Keratinocyte (primary cell): ENCODE data around the gene PARM1. TPM values are rescaled to one million over a fixed set of nuclear protein-coding genes. Genes with fewer than 3 reads are reported as not detected.

ENCODE experiments used
- DNase-seq: peaks from one replicate; pipeline ENCODE4 v3.0.0-alpha.2; 2011; ENCODE audit warnings: low read depth, missing footprints, low spot score
- FAIRE-seq: peaks from 2 replicates; lab custom pipeline; 2011; peaks lifted over from hg19 to GRCh38; lab: Jason Lieb, UNC
- H2AFZ ChIP-seq: 2 replicates; pipeline ENCODE4 v1.6.0; 2012; ENCODE audit warnings: low read length, control low read depth, inconsistent platforms; ENCODE audit not compliant: control insufficient read depth
- H3K27ac ChIP-seq: 2 replicates; pipeline ENCODE4 v1.5.1; 2011; ENCODE audit warnings: low read length; ENCODE audit not compliant: control insufficient read depth, insufficient read depth
- H3K27me3 ChIP-seq: 3 replicates; pipeline ENCODE4 v1.6.0; 2011; ENCODE audit warnings: low read length; ENCODE audit not compliant: control insufficient read depth, insufficient read depth; ENCODE audit errors: extremely low read depth
- H3K36me3 ChIP-seq, 2 experiments: 2 replicates in 1 of 2; 3 replicates in 1 of 2; pipeline ENCODE4 v1.5.1; 2011; ENCODE audit warnings: low read length in 2 of 2, mild to moderate bottlenecking in 1 of 2; ENCODE audit not compliant: control insufficient read depth in 2 of 2, insufficient read depth in 2 of 2; ENCODE audit errors: extremely low read depth in 1 of 2
- H3K4me1 ChIP-seq: 3 replicates; pipeline ENCODE4 v1.5.1; 2011; ENCODE audit warnings: low read length; ENCODE audit not compliant: control insufficient read depth, insufficient read depth; ENCODE audit errors: extremely low read depth
- H3K4me2 ChIP-seq: 3 replicates; pipeline ENCODE4 v1.6.0; 2011; ENCODE audit warnings: low read depth, low read length; ENCODE audit not compliant: control insufficient read depth, insufficient read depth; ENCODE audit errors: extremely low read depth
- H3K4me3 ChIP-seq, 3 experiments: fragments of 200-600 bp in 1 of 3; sonication (generic) in 1 of 3; 2 replicates in 2 of 3; 3 replicates in 1 of 3; pipeline ENCODE4 v1.5.1; 2011 to 2016; ENCODE audit warnings: low read length in 3 of 3, mild to moderate bottlenecking in 3 of 3, control low read depth in 2 of 3, inconsistent platforms in 1 of 3, low read depth in 1 of 3, mixed read lengths in 1 of 3, mixed run types in 1 of 3, moderate library complexity in 1 of 3; ENCODE audit not compliant: control insufficient read depth in 2 of 3, insufficient read depth in 2 of 3; ENCODE audit errors: extremely low read depth in 1 of 3
- H3K79me2 ChIP-seq: 2 replicates; pipeline ENCODE4 v1.6.0; 2012; ENCODE audit warnings: low read length; ENCODE audit not compliant: control insufficient read depth, insufficient read depth
- H3K9ac ChIP-seq: 3 replicates; pipeline ENCODE4 v1.6.0; 2011; ENCODE audit warnings: low read length; ENCODE audit not compliant: control insufficient read depth, insufficient read depth; ENCODE audit errors: extremely low read depth
- H3K9me1 ChIP-seq: 3 replicates; pipeline ENCODE4 v1.6.0; 2011; ENCODE audit warnings: low read length; ENCODE audit not compliant: control insufficient read depth, insufficient read depth; ENCODE audit errors: extremely low read depth
- H3K9me3 ChIP-seq: 2 replicates; pipeline ENCODE4 v1.5.1; 2012; ENCODE audit warnings: low read depth, low read length; ENCODE audit not compliant: control insufficient read depth
- H4K20me1 ChIP-seq: 3 replicates; pipeline ENCODE4 v1.6.0; 2011; ENCODE audit warnings: low read length; ENCODE audit not compliant: control insufficient read depth, insufficient read depth; ENCODE audit errors: extremely low read depth
- EZH2 ChIP-seq: IDR thresholded peaks from one replicate; pipeline ENCODE4 v1.6.1; 2012; ENCODE audit warnings: inconsistent platforms, mild to moderate bottlenecking, low read length, moderate library complexity
- dilution Hi-C: fragments of 300-500 bp; cut with MboI; formaldehyde crosslinking; loops from one replicate; pipeline ENCODE4 v1.7.0; 2020; ENCODE audit warnings: low sequenced_read_pairs; ENCODE audit not compliant: extremely low pct_ligation_motif_present
- polyA plus RNA-seq, 5 experiments: library from polyadenylated mRNA; depleted of rRNA in 3 of 5; stranded (reverse) in 3 of 5; stranded (forward) in 1 of 5; unstranded in 1 of 5; fragments of >200 nt; gene quantifications; 1 replicate in 1 of 5; 2 replicates in 3 of 5; 3 replicates in 1 of 5; pipeline versions ENCODE4 v1.2.1 to v1.2.3, GENCODE V29; 2011 to 2012; ENCODE audit warnings: missing spikeins in 2 of 5, low read depth in 1 of 5, low replicate concordance in 1 of 5
- TF ChIP-seq, protein P1 (sequence below), 3 experiments: IDR thresholded peaks in 1 of 3; conservative IDR thresholded peaks in 1 of 3; optimal IDR thresholded peaks in 1 of 3; 2 replicates in 2 of 3; 3 replicates in 1 of 3; pipeline versions ENCODE3 to v1.5.1; 2011; ENCODE audit warnings: low read length in 3 of 3, mild to moderate bottlenecking in 3 of 3, moderate library complexity in 2 of 3, control low read depth in 1 of 3, inconsistent platforms in 1 of 3; ENCODE audit not compliant: insufficient read depth in 2 of 3; ENCODE audit errors: extremely low read depth in 1 of 3

PARM1 gene
- polyA plus RNA-seq, 1 donor (not counting 4 experiments of a cell fraction or from before 2014, with no cell fraction given), result 0.05 TPM

DNA sequence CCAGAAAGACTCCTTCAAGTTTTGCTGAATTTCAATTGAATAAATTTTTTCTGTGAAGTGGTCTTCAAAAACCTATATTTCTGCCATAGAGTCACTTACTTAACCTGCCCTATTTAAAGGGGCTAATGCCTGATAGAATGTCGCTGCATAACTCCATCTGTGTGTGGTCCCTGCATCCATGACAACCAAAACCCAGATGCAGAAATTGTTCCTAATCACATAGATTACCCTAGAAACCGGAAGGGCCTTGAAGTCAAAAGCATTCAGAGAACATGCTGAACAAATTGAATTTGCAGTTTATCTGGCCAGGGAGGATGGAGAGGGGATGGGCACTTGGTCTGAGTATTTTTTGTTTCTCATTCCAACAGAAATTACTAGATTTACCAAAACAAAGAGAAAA lies 1.5 kb upstream of the PARM1 start:
- Histone ChIP-seq H3K27ac (no peak overlapping the region), H3K4me1 (peaks cover 16% of the 10 kb centered on the region), H3K9ac (no peak overlapping the region), H3K9me3 (no peaks in the 10 kb centered on the region), H3K4me3 (no peak overlapping the region), H3K4me2 (no peak overlapping the region), H3K9me1 (no peaks in the 10 kb centered on the region), H2AFZ (no peak overlapping the region), H3K27me3 (peaks cover 41% of the 10 kb centered on the region), H4K20me1 (no peaks in the 10 kb centered on the region), H3K36me3 (no peaks in the 10 kb centered on the region), H3K79me2 (no peaks in the 10 kb centered on the region)
- dilution Hi-C loops, result no loop called here
- FAIRE-seq, result no peak
- TF ChIP-seq, protein P1, sequence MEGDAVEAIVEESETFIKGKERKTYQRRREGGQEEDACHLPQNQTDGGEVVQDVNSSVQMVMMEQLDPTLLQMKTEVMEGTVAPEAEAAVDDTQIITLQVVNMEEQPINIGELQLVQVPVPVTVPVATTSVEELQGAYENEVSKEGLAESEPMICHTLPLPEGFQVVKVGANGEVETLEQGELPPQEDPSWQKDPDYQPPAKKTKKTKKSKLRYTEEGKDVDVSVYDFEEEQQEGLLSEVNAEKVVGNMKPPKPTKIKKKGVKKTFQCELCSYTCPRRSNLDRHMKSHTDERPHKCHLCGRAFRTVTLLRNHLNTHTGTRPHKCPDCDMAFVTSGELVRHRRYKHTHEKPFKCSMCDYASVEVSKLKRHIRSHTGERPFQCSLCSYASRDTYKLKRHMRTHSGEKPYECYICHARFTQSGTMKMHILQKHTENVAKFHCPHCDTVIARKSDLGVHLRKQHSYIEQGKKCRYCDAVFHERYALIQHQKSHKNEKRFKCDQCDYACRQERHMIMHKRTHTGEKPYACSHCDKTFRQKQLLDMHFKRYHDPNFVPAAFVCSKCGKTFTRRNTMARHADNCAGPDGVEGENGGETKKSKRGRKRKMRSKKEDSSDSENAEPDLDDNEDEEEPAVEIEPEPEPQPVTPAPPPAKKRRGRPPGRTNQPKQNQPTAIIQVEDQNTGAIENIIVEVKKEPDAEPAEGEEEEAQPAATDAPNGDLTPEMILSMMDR (optimal IDR thresholded peaks at IDR 0.05 in 1 of 3, IDR thresholded peaks at IDR 0.05 in 1 of 3, conservative IDR thresholded peaks at IDR 0.05 in 1 of 3; ENCODE audit: extremely low read depth in 1 of 3, insufficient read depth in 2 of 3, low read length in 3 of 3), result no peak
- no peak for TF ChIP-seq EZH2
- no peak for DNase-seq

GRCh38 chr4:74932010-74932409 lies 906 bp upstream of the PARM1 start:
- TF ChIP-seq EZH2, result no peak
- TF ChIP-seq, protein P1 (optimal IDR thresholded peaks at IDR 0.05 in 1 of 3, IDR thresholded peaks at IDR 0.05 in 1 of 3, conservative IDR thresholded peaks at IDR 0.05 in 1 of 3; ENCODE audit: extremely low read depth in 1 of 3, insufficient read depth in 2 of 3, low read length in 3 of 3), result no peak
- no peak overlapping the region for H3K27ac ChIP-seq
- DNase-seq, result no peak
- no peak overlapping the region for H2AFZ ChIP-seq
- H3K9me1 ChIP-seq, result no peaks in the 10 kb centered on the region
- H3K79me2 ChIP-seq, result no peaks in the 10 kb centered on the region
- H3K9me3 ChIP-seq, result no peaks in the 10 kb centered on the region
- no peak overlapping the region for H3K4me2 ChIP-seq
- peaks cover 41% of the 10 kb centered on the region for H3K27me3 ChIP-seq
- no peaks in the 10 kb centered on the region for H3K36me3 ChIP-seq
- dilution Hi-C loops, result no loop called here
- no peaks in the 10 kb centered on the region for H4K20me1 ChIP-seq
- H3K9ac ChIP-seq, result no peak overlapping the region
- no peak overlapping the region for H3K4me3 ChIP-seq
- peaks cover 16% of the 10 kb centered on the region for H3K4me1 ChIP-seq
- no peak for FAIRE-seq
